NCI-H1048 (cell line): ENCODE data around the gene RNPS1.
"Not testable (repeated sequence)": the region's sequence is repeated elsewhere in the genome, so short reads cannot be mapped to it uniquely, and the experiment has no call there.

Experiments used
- DNase-seq: peaks from one replicate; lab custom pipeline; 2025; lab: John Stamatoyannopoulos, UW

Gene RNPS1

DNA sequence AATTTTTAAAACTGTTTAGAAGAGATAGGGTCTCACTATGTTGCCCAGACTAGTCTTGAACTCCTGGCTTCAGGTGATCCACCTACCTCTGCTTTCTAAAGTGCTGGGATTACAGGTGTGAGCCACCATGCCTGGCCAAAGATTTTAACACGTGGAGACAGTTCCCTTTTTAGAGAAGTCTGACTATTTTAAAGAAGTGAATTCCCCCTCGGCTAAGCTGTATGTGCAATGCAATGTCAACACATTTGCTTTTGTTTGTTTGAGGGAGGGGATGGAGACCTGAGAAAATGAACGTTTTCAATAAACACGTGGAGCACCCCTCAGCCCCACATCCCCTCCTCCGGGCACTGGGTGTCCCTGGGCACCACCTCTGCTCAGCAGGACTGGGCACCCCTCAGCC is 14.3 kb upstream of the RNPS1 start:
- DNase-seq: no peak

DNA sequence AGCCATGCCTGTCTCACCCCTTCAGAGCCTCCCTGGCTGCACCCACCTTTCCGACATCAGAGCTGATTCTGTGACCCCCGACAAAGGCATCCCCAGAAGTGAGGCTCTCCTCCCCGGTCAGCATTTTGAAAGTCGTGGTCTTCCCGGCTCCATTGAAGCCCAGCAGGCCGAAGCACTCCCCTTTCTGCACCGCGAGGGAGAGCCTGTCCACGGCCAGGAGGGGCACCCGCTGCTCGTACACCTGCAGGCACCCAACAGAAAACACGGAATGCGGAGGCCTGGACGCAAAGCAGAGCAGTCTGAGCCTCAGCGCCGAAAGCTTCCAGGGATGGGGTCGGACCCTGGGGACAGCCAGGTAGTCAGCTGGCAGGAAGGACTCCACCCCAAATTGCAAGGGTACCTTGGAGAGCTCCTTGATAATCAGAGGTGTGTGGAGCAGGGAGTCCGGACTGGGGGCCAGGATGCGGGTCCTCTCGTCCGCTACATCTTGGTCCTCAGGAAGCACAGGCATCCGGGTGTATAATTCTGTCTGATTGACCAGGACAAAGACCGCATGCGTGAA is 13.1 kb upstream of the RNPS1 start:
- DNase-seq: no peak

DNA sequence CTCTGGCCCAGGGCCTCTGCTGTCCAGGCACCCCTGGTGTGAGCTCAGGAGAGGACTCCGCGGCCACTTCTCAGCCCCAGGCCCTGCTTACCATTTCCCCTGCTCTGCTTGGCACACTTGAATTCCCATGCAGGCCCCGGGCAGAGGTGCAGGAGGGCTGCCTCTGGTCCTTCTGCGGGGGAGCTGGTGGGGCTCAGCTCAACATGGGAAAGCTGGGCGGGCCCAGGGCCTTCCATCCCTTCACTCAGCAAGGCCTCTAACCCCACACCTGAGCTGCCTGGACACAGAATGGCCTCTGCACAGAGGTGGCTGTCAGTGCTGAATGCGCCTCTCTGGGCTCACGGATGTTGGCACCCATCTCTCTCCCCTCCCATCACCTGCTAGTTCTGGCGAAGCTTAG is 12.5 kb upstream of the RNPS1 start:
- no peak for DNase-seq

DNA sequence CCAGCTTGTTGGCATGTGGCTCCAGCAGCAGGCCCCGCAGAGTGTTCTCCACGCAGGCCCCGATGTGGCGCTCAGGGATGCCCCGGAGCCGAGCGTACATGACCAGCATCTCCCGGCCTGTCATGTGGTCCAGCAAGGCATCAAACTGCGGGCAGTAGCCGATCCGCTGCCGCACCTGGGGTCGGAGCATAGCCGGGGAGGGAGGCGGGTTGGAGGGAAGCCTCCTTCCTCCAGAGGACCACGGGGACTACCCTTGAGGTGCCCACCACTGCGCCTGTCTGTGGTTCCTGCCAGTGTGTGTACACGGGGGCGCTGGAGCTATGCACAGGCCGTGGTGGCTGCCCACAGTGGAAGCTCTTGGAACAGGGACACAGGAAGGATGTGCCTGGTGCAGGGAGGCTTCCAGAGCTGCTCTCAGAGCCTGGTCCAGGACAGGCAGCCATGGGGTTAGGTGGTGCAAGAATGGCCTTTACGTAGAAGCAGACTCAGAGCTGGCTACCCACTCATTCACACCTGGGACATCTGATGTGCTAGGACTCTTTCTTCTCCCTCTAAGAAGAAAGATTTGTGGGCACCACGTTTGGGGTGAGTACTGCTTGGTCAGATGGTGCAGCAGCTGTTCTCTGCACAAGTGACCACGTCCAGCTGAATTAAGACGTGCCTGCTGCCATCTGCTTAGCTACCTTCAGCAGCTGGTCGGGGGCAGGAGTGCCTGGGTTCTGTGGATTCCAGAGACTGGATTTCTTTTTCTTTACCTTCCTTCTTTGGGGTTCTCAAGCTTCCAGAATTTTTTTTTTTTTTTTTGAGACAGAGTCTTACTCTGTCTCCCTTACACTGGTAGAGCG is 11.3 kb upstream of the RNPS1 start:
- no peak for DNase-seq

DNA sequence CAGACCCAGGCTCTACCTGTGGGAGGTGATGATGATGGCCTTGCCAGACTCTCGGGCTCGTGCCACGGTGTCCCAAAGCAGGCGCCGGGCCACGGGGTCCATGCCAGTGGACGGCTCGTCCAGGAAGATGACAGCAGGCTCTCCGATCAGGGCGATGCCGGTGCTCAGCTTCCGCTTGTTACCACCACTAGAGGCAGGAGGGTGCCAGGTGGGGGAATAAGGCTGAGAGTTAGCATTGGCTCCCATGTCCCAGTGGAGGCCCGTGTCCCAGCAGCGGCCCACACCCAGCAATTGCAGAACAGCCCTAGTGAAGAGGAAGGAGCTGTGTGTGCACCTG is 10.3 kb upstream of the RNPS1 start:
- no peak for DNase-seq

DNA sequence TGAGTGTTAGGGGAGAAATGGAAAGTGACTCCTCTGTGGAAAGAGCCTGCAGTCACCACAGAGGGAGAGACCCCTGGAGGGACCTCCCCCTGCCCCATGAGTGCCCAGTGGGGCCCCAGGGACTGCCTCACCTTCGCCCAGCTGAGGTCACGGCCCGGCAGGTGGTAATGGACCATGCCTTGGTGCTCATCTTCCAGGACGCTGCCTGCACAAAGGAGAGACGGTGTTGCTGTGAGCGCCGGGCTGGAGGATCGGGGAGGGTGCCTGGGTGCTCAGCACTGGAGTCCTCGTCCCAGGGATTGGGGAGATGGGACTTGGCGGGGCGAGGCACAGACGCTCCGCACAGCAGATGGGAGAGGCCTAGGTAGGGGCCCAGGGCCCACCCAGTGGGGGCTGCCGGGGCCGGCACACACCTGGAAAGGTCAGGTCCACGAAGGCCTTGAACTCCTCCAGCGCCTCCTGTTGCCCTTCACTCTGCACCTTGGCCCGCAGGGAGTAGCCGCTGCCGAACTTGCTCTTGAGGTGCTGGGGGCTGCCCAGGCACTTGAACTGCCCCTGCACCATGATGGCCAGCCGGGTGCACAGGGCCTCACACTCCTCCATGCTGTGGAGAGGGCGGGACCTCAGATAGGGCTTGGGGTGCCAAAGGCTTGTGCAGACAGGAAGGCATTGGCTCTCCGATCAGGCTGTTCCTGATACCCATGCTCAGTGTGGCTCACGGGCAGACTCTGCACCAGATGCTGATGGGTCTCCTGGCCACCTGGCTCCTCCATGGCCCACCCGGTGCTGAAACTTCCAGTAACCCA is 9.7 kb upstream of the RNPS1 start:
- DNase-seq: no peak

DNA sequence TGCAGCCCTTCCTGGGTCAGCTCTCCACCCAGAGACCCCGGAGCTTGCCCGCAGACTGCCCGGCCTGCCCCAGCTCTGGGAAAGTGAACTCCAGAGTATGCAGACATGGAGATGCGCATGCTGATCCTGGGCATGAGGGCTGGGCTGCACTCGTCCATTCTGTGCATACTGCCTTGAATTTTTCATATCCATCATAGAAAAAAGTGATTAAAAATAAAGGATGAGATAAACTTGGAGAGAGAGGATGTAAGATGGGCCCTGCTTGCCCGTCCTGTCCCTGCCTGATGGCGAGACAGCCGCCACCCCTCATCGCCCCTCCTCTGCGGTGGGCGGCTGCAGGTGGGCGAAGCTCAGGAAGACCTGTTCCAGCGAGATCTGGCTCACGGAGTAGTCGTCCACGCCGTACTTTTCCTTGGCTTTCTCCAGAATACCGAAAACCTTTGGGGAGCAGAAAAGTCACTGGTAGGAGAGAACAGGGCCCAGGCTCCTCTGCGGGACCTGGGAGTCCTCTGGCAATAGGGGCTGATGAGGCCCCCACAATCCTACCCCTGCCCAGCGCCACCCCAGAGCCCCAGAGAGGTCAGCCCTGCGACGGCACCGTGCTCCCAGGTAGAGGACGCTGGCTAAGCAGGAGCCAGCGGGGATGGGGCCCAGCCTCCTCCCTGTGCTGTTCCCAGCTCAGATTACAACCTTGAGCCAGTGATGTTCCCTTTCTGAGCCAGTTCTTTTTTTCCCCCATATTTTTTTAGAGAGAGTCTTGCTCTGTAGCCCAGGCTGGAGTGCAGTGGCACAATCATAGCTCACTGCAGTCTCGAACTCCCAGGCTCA is 8.7 kb upstream of the RNPS1 start:
- DNase-seq: no peak

DNA sequence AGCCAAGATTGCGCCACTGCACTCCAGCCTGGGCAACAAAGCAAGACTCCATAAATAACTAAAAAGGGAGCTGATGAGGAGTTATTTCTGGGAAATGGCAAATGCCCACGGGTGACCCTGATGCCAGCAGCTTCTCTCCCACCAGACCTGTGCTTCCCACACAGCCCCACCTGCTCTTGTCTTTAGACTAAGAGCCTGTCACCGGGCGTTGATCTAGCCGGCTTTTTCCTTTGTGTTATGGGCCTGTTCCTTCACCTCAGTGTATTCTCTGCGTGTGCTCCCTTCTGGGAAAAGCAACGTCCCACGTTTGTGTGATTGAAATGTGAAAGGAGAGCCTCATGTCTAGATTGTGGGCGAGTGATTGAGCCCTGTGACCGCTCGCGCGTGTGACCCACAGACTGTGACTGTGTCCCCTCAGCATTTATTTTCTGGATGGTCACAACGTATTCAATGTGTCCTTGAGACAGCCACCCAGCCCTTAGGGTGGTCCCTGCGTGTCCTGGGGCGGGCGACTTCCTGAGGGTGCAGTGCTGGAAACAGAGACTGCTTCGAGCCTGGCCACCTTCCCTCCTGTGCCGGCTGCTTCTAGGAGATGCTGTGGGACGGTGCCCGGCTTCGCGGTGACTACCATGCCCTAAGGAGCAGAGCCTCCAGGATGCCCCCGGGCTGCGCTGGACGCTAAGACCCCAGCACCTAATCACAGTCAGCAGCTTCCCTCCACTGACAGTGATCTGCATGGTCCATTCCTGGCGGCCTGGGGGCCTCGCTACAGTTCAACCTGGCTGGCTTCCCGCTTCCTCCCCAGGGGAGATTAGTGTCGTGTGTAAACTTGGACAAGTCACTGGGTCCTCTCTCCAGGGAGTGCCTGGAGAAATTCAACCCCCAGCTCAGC is 7.8 kb upstream of the RNPS1 start:
- DNase-seq: no peak

DNA sequence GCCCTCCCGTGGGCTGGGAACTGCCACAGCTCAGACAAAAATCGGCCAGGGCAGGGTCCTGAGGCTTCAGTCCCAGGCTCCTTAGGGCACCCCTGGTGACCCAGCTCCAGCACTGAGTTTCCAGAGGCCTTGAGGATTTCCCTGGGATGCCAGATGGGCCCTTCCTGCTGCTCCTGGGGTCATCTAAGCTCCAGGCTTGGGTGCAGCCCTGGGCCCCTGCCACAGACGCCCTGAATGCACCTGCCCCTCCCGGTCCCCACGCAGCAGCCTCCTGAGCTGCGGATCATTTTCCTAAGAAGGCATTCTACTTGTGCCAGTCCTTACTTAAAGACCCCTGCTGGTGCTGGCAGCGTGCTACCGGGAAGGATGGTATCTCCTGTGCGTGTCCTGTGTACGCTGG is 6.0 kb upstream of the RNPS1 start:
- no peak for DNase-seq

DNA sequence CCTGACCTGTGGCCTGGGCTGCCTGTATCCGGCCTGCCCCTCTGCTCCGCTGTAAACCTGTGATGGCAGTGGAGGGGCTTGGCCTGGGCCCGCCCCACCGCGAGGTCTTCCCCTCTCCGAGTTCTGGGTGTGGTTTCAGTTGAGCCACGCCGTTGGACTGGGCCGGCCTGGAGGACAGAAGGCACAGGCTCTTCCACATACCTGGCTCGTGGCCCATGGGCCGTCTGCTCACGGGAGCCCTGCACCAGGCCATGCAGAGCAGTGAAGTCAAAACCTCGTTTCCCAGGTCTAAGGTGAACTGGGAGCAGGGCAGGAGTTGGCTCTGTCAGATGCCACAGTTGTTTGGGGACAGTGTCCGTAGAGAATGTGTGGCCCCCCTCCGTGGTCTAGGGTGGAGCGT is 5.6 kb upstream of the RNPS1 start:
- DNase-seq: no peak

DNA sequence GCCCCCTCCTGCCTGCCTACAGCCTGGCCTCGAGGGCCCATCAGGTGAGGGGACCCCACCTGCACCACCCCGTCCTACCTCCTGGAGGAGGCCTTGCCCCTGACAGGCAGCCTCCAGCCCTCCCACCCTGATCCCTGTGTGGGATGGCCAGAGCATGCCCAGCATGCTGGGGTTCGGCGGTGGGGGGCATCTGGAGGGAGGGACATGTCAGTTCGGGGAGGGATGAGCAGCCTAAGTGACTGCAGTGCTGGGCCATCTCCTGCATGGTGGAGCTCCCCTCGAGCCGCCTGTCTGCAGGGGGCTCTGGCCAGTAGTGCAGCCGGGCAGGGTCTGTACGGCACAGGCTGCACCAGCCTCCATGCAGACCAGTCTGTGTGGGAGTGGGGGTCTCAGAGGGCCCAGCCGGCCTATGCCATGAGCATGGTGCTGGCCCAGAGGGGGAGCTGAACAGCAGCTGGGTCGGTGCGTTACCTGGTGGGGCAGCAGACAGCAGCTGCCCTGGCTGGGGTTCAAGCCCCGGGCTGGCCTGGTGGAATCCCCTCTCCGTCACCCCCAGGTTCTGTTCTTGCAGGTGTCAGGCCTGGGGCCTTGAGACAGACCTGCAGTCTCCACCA is 4.0 kb upstream of the RNPS1 start:
- no peak for DNase-seq

DNA sequence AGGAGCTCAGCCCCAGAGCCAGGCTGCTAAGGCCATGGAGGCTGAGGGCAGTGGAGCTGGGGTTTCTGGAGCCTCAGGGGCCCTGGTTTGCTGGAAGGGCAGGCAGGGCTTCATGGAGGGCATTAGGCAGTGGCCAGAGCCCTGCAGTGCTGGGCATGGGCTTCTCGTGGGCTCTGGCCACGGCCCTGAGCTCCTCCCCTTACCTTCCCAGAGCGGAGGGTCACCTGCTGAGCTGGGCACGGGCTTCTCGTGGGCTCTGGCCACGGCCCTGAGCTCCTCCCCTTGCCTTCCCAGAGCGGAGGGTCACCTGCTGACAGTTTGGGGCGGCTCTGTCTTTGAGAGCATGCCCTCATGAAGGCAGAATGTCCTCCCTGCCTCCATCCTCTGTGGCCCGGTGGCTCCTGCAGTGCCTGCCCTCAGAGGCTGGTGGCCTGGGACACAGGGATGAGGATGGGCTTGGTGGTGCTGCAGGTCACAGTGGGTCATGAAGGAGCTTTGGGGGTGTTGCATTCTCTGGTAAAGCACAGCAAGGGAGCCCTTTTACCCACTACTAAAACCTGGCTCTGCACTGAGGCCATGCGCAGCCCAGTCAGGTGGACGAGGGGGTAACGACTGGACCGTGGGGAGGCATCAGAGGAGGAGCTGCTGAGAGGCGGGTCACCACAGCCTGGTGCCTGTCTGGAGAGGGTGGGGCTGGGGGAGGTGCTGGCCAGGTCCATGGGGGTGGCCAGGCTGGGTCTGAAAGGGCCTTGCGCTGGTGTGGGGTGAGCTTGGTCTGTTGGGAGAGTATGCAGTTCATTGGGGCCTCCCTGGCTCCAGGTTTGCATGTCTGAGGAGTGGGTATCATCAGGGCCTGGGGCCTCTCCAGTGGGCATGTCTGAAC is 2.9 kb upstream of the RNPS1 start:
- DNase-seq: no peak

DNA sequence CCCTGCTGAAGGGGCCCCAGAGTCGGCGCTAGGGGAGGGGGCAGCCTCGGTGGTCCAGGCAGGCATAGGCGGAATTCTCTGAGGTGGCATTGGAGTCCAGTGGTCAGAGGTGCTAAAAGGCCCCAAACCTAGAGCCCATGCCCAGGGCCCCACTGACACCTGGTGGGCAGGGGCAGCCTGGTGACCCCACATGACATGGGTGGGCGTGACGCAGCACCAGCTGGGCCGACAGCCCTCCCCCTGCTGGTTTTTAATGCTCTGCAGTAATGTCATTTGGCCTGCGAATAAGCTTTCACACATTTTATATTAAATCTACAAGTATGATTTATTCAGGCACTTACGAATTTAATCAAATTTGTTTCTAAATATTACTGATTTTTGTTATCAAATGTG is 2.1 kb upstream of the RNPS1 start:
- no peak for DNase-seq

DNA sequence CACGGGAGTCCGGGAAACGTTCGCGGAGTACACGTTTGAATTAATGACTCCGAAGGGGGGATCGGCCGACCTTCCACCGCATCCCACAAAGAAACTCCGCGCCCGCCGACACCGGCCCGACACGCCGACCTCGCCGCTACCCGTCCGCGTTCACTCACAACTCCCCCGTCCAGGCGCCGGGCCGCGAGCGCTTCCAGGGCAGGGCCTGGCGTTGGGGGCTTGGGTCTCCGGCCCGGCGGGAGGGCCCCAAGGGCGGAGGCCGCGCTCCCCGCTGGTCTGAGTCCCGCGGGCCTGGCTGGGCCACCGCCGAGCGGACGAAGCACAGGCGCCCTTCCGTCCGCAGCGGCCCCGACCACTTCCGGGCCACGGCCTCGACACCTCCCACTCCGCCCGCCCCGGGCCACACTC is 417 bp downstream of the RNPS1 start:
- DNase-seq: not testable (repeated sequence)

DNA sequence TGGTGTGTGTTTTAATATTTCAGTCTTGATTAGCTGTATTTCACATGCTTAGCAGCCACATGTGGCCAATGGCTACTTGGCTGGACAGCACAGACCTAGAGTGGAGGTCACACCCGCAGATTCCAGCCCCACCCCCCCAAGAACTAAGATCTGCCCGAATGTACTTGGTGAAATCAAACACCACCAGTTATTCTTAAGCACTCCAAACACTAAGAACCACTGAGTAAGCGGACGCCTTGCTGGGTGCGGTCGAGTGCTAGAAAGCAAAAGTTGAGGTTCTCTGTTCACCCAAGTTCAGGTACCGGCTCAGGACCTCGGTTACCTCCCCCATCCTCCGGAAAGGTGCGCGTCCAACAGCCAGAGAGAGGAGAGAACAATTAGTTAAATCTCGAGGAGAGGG is 1.0 kb downstream of the RNPS1 start:
- DNase-seq: not testable (repeated sequence)

DNA sequence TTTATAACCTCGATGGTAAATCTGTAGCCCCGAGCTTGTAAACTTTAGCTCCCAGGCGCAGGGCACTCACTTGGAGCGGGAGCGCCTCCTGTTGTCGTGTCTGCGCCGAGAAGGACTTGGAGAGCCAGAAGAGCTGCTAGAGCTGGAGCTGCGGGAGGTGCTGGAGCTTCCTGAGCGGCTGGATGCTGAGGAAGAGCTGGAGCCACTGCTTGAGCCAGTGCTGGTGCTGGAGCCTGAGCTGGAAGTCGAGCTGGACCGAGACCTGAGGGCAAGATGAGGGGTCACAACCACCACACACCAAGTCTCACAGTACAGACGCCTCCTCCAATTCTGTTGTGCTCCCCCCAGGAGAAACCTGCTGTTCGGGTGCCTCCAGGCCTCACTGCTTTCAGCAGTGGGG is 4.9 kb downstream of the RNPS1 start:
- not testable (repeated sequence) for DNase-seq

DNA sequence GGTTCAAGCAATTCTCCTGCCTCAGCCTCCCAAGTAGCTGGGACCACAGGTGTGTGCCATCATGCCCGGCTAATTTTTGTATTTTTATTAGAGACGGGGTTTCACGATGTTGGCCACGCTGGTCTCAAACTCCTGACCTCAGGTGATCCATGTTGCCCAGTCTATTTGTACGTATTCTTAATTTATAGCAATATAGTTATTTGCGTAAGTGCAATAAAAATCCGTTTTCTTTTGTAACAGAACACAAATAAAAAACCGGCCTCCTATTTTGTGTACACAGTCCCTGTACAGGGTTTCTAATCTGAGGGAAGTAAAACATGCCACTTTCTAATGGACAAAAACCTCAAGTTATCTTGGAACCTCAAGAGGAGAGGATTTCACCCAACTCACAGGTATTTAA is 7.7 kb downstream of the RNPS1 start:
- no peak for DNase-seq

DNA sequence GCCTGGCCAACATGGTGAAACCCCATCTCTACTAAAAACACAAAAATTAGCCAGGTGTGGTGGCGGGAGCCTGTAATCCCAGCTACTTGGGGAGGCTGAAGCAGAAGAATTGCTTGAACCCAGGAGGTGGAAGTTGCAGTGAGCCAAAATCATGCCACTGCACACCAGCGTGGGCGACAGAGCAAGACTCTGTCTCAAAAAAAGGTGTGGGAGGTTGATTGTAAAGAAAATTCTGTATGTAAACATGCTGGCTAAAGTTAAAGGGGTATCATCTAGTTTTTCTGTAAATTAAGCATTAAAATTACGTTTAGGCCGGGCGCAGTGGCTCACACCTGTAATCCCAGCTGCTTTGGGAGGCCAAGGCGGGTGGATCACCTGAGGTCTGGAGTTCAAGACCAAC is 9.4 kb downstream of the RNPS1 start:
- DNase-seq: not testable (repeated sequence)

DNA sequence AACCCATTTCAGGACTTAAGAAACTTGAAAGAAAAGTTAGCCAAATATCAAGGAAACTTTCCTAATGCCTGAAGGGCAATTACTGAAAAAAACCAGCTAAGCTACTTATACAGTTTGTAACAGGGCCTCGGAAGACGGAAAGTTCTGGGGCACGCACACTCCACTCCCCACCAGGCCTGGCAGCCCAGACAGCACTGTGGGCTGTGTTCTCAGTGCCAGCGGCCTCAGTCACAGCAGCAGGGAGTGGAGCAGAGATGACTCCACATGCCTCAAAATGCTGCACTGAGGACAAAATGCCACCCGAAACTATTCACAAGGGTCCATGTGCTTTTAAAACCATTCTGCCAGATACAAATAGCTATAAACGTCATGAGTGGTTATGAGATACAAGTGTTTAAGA is 10.2 kb downstream of the RNPS1 start:
- no peak for DNase-seq
